ENCODE data around the gene MTFMT.

MTFMT gene

DNA sequence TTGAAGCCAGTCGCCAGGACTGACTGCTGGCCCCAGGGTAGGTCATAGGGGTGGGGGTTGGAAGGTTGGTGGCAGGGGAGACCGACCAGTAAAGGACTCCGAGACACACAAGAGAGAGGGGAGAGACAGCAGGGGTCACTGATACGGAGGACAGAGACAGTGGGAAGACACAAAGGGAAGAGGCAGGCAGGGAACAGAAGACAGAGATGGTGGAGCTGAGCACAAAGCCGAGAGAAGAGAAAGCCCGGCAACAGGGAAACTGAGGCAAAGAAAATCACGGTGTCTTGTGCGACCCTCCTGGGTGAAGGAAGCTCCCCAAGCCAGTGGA is 37.8 kb upstream of the MTFMT start:
- DNase-seq (ENCODE audit: low spot score): no peak
- TF ChIP-seq, protein P1, sequence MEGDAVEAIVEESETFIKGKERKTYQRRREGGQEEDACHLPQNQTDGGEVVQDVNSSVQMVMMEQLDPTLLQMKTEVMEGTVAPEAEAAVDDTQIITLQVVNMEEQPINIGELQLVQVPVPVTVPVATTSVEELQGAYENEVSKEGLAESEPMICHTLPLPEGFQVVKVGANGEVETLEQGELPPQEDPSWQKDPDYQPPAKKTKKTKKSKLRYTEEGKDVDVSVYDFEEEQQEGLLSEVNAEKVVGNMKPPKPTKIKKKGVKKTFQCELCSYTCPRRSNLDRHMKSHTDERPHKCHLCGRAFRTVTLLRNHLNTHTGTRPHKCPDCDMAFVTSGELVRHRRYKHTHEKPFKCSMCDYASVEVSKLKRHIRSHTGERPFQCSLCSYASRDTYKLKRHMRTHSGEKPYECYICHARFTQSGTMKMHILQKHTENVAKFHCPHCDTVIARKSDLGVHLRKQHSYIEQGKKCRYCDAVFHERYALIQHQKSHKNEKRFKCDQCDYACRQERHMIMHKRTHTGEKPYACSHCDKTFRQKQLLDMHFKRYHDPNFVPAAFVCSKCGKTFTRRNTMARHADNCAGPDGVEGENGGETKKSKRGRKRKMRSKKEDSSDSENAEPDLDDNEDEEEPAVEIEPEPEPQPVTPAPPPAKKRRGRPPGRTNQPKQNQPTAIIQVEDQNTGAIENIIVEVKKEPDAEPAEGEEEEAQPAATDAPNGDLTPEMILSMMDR (IDR thresholded peaks at IDR 0.05; ENCODE audit: extremely low read depth, insufficient read depth, missing control alignments): no peak
- in situ Hi-C loops (cut with MboI; ENCODE audit: low pct_unique_long_range_greater_than_20kb, low sequenced_read_pairs, unreplicated experiment): loop anchor here (25.0 kb wide), 1 partner anchor 220 kb away; the partner anchor contains the start of genes PARP16 and RNU5A-1

GRCh38 chr15:65066635-65067316 is 37.3 kb upstream of the MTFMT start:
- in situ Hi-C loops (cut with MboI; ENCODE audit: low pct_unique_long_range_greater_than_20kb, low sequenced_read_pairs, unreplicated experiment): loop anchor here (25.0 kb wide), 1 partner anchor 221 kb away; the partner anchor contains the start of genes PARP16 and RNU5A-1
- TF ChIP-seq, protein P1 (IDR thresholded peaks at IDR 0.05; ENCODE audit: extremely low read depth, insufficient read depth, missing control alignments): no peak
- no peak for DNase-seq (ENCODE audit: low spot score)

DNA sequence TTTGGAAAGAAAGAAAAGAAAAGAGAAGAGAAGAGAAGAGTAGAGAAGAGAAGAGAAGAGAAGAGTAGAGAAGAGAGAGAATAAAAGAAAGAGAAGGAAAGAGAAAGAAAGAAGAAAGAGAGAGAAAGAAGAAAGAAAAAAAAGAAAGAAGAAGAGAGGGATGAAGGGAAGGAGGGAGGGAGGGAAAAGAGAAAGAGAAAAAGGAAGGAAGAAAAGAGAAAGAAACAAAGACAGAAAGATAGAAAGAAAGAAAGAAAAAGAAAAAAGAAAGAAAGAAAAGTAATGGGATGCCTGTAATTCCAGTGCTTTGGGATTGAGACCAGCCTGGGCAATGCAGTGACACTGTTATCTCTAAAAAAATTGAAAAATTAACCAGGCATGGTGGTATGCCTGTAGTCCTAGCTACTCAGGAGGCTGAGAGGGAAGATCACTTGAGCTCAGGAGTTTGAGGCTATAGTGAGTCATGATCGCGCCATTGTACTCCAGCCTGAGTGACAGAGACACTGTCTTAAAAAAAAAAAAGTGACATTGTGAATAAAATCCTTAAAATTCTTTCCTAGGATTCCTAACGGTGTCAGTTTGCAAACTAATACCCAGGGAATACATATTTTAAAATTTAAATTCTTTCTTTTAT is 36.7 kb upstream of the MTFMT start:
- DNase-seq (ENCODE audit: low spot score): no peak
- TF ChIP-seq, protein P1 (IDR thresholded peaks at IDR 0.05; ENCODE audit: extremely low read depth, insufficient read depth, missing control alignments): no peak

DNA sequence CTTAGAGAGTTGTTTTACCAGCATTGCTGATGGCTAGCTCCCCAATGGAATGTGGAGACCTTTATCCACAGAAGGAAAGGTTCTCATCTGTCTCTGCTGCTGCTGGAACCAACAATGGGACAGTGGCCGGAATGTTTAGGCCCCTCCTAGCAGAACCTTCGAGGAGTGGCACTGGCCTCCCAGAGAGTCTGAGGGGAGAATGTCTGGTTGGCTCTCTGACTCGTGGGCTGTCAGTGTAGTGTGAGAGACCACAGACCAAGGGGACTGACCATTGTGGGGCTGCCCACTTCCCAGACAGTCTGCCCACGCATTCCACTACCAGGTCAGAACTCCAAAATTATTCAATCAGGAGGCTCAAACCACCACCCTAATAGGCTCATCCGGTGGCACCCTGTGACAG is 33.3 kb upstream of the MTFMT start:
- in situ Hi-C loops (cut with MboI; ENCODE audit: low pct_unique_long_range_greater_than_20kb, low sequenced_read_pairs, unreplicated experiment): loop anchor here (25.0 kb wide), 1 partner anchor 225 kb away; the partner anchor contains the start of genes PARP16 and RNU5A-1
- TF ChIP-seq, protein P1 (IDR thresholded peaks at IDR 0.05; ENCODE audit: extremely low read depth, insufficient read depth, missing control alignments): no peak
- no peak for DNase-seq (ENCODE audit: low spot score)

More for the DNA sequence above, 36.7 kb upstream of the MTFMT start:
- in situ Hi-C loops (cut with MboI; ENCODE audit: low pct_unique_long_range_greater_than_20kb, low sequenced_read_pairs, unreplicated experiment): loop anchor here (25.0 kb wide), 1 partner anchor 221 kb away; the partner anchor contains the start of genes PARP16 and RNU5A-1

DNA sequence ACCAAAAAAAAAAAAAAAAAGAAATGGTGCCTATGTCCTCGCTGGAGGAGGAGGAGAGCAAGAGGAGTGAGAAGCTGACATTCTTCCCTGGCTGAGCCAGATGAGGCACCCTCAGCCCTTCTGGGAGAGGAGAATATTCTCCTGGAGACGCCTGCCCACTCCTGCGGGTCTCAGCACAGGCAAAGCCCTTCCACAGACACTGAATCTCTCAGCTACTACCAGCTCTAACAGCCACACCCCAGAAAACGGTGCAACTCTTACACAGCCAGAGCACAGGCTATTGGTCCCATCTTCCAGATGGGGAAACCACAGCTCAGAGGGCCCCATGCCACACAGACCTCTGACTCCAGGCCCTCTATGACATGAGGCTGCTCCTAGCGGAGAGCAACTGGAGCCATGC is 32.6 kb upstream of the MTFMT start:
- TF ChIP-seq, protein P1 (IDR thresholded peaks at IDR 0.05; ENCODE audit: extremely low read depth, insufficient read depth, missing control alignments): no peak
- in situ Hi-C loops (cut with MboI; ENCODE audit: low pct_unique_long_range_greater_than_20kb, low sequenced_read_pairs, unreplicated experiment): loop anchor here (25.0 kb wide), 1 partner anchor 225 kb away; the partner anchor contains the start of genes PARP16 and RNU5A-1
- no peak for DNase-seq (ENCODE audit: low spot score)

GRCh38 chr15:65060641-65061397 is 31.4 kb upstream of the MTFMT start:
- in situ Hi-C loops (cut with MboI; ENCODE audit: low pct_unique_long_range_greater_than_20kb, low sequenced_read_pairs, unreplicated experiment): loop anchor here (25.0 kb wide), 1 partner anchor 226 kb away; the partner anchor contains the start of genes PARP16 and RNU5A-1
- no peak for DNase-seq (ENCODE audit: low spot score)
- TF ChIP-seq, protein P1 (IDR thresholded peaks at IDR 0.05; ENCODE audit: extremely low read depth, insufficient read depth, missing control alignments): no peak

All from GM13977 (cell line).